GM12878 (cell line): Measurements from ENCODE around the gene MED22. TPM values are rescaled to one million over a fixed set of nuclear protein-coding genes. Genes with fewer than 3 reads are reported as not detected.

Experiments used
- ATAC-seq: fragments of 200-7000 bp; cut with Tn5 transposase; 3 replicates; pipeline ENCODE4 v1.9.1; 2020; ENCODE audit warnings: mild to moderate bottlenecking, moderate library complexity
- BruUV-seq: library from RNA; stranded (reverse); fragments of 400-500 nt; replicated peaks from 2 replicates; lab custom pipeline; 2021; lab: Mats Ljungman, UMichigan
- CTCF ChIA-PET: fragments of 300-600 bp; sonication (Branson Sonifier 250); formaldehyde crosslinking; extraction: SDS; loops from one replicate; lab custom pipeline; 2021; ENCODE audit warnings: inconsistent platforms; lab: Yijun Ruan, JAX
- POLR2A ChIA-PET: fragments of 350-600 bp; formaldehyde crosslinking; extraction: SDS; loops from one replicate; lab custom pipeline; 2021; ENCODE audit warnings: inconsistent platforms; lab: Charles Lee
- RAD21 ChIA-PET: fragments of 300-600 bp; sonication (Branson Sonifier 250); formaldehyde crosslinking; loops from one replicate; lab custom pipeline; 2023; ENCODE audit warnings: antibody characterized with exemption; ENCODE audit not compliant: unreplicated experiment; lab: Charles Lee
- SMC1A ChIA-PET: fragments of 300-600 bp; sonication (Branson Sonifier 250); formaldehyde crosslinking; loops from one replicate; lab custom pipeline; 2023; ENCODE audit not compliant: unreplicated experiment, uncharacterized antibody; lab: Charles Lee
- DNase-seq: peaks from one replicate; pipeline ENCODE4 v3.0.0-alpha.2; 2011; ENCODE audit warnings: low read depth, low spot score
- FAIRE-seq: peaks from 3 replicates; lab custom pipeline; 2011; peaks lifted over from hg19 to GRCh38; lab: Jason Lieb, UNC
- H2AFZ ChIP-seq: 2 replicates; pipeline ENCODE4 v1.6.0; 2011; ENCODE audit warnings: low read depth, low read length, control low read depth; ENCODE audit not compliant: control insufficient read depth
- H3K27ac ChIP-seq: 2 replicates; pipeline ENCODE4 v1.5.1; 2011; ENCODE audit warnings: control low read depth; ENCODE audit not compliant: control insufficient read depth, insufficient read depth
- H3K27me3 ChIP-seq, 2 experiments: replicated peaks in 1 of 2; 2 replicates each; pipeline versions ENCODE4 v1.6.0 to v1.6.1; 2011; ENCODE audit warnings: low read length in 1 of 2; ENCODE audit not compliant: control insufficient read depth in 2 of 2, insufficient read depth in 2 of 2
- H3K36me3 ChIP-seq, 2 experiments: 2 replicates each; pipeline ENCODE4 v1.5.1; 2011; ENCODE audit warnings: low read length in 1 of 2; ENCODE audit not compliant: control insufficient read depth in 2 of 2, insufficient read depth in 2 of 2
- H3K4me1 ChIP-seq: 2 replicates; pipeline ENCODE4 v1.6.1; 2011; ENCODE audit warnings: mild to moderate bottlenecking, low read length, moderate library complexity, mixed read lengths; ENCODE audit not compliant: control insufficient read depth, insufficient read depth
- H3K4me2 ChIP-seq: 2 replicates; pipeline ENCODE4 v1.6.0; 2011; ENCODE audit warnings: control low read depth; ENCODE audit not compliant: control insufficient read depth, insufficient read depth
- H3K4me3 ChIP-seq: fragments of 200-600 bp; sonication (generic); 2 replicates; pipeline ENCODE4 v1.5.1; 2016
- H3K79me2 ChIP-seq: 2 replicates; pipeline ENCODE4 v1.6.0; 2011; ENCODE audit warnings: low read length; ENCODE audit not compliant: control insufficient read depth, insufficient read depth
- H3K9ac ChIP-seq: 2 replicates; pipeline ENCODE4 v1.8.0; 2011; ENCODE audit warnings: low read length, control low read depth, mixed read lengths; ENCODE audit not compliant: control insufficient read depth, insufficient read depth
- H3K9me3 ChIP-seq: replicated peaks from 3 replicates; pipeline ENCODE4 v1.5.1; 2011; ENCODE audit warnings: mild to moderate bottlenecking, low read length; ENCODE audit not compliant: control insufficient read depth, insufficient read depth
- H4K20me1 ChIP-seq: 2 replicates; pipeline ENCODE4 v1.6.0; 2011; ENCODE audit not compliant: control insufficient read depth, insufficient read depth
- MTA3 ChIP-seq: IDR thresholded peaks from 2 replicates; pipeline ENCODE4 v1.6.1; 2012; ENCODE audit warnings: low read length, inconsistent platforms, borderline replicate concordance
- NBN ChIP-seq: fragments of 450-650 bp; IDR thresholded peaks from 2 replicates; pipeline ENCODE4 v1.6.1; 2016
- NFXL1 ChIP-seq: fragments of 450-650 bp; IDR thresholded peaks from 2 replicates; pipeline ENCODE4 v1.6.1; 2017; ENCODE audit warnings: antibody characterized with exemption, mild to moderate bottlenecking, borderline replicate concordance
- NR2C1 ChIP-seq: fragments of 450-650 bp; IDR thresholded peaks from 2 replicates; pipeline ENCODE4 v1.6.1; 2017; ENCODE audit warnings: antibody characterized with exemption, mild to moderate bottlenecking, moderate library complexity
- PAX8 ChIP-seq: fragments of 450-650 bp; IDR thresholded peaks from 2 replicates; pipeline ENCODE4 v1.6.1; 2017; ENCODE audit warnings: mild to moderate bottlenecking, moderate library complexity
- PBX3 ChIP-seq: IDR thresholded peaks from 2 replicates; pipeline ENCODE4 v1.6.1; 2011; ENCODE audit warnings: mild to moderate bottlenecking, low read depth, low read length, moderate library complexity; ENCODE audit not compliant: insufficient replicate concordance
- RCOR1 ChIP-seq: conservative IDR thresholded peaks from 2 replicates; pipeline ENCODE4 v1.6.1; 2012; ENCODE audit warnings: low read depth, low read length, improper control_type of control experiment
- SIX5 ChIP-seq: IDR thresholded peaks from 2 replicates; pipeline ENCODE4 v1.6.1; 2011; ENCODE audit warnings: mild to moderate bottlenecking, low read depth, low read length, moderate library complexity; ENCODE audit not compliant: severe bottlenecking
- WGBS: methylation state at CpG from one replicate; pipeline ENCODE4 v1.1.6; 2016; ENCODE audit warnings: low lambda C conversion rate; ENCODE audit not compliant: insufficient replicate concordance, insufficient coverage; ENCODE audit errors: missing lambda C conversion rate; 5-methylcytosine and 5-hydroxymethylcytosine counted together
- in situ Hi-C: fragments of 300-500 bp; cut with MboI; formaldehyde crosslinking; loops from 9 replicates; pipeline ENCODE4 v1.14.3; 2018; ENCODE audit warnings: mixed read lengths
- intact Hi-C: fragments of 100-400 bp; cut with micrococcal nuclease; formaldehyde crosslinking; loops from one replicate; pipeline ENCODE4 v1.14.2; 2022; ENCODE audit not compliant: unreplicated experiment
- polyA plus RNA-seq, 11 experiments: library from polyadenylated mRNA; depleted of rRNA in 4 of 11; unstranded in 6 of 11; stranded (reverse) in 5 of 11; fragments of >200 nt; fragmentation: Nextera tagmentation in 4 of 11; fragmentation: Illumina TruSeq in 1 of 11; extraction: Ambion mirVana in 4 of 11; extraction: Trizol in 1 of 11; gene quantifications; 1 replicate in 1 of 11; 2 replicates in 10 of 11; pipeline versions ENCODE4 v1.2.1 to v1.2.3, GENCODE V29; 2011 to 2016; ENCODE audit warnings: inconsistent platforms in 2 of 11, missing spikeins in 2 of 11, low read depth in 1 of 11
- total RNA-seq, 4 experiments: library from RNA; depleted of rRNA in 3 of 4; stranded (reverse); fragments of >200 nt in 3 of 4; fragmentation: Illumina TruSeq in 1 of 4; extraction: Trizol in 1 of 4; gene quantifications; 2 replicates each; pipeline versions ENCODE4 v1.2.1 to v1.2.3, GENCODE V29; 2013 to 2021

The MED22 gene
- total and polyA plus RNA-seq, 10 of the 15 experiments (the other 5 are each of a cell fraction or from before 2014, with no cell fraction given), result 1.4 to 42.1 (median 24.6) TPM

GRCh38 chr9:133386338-133386737, 38.4 kb upstream of the MED22 start:
- no peaks in the 10 kb centered on the region for H3K27me3 ChIP-seq
- no peak overlapping the region for H3K9ac ChIP-seq
- in situ Hi-C loops, result no loop called here
- ChIA-PET SMC1A (no interaction called here), POLR2A (no interaction called here), CTCF (interaction anchor here (0.6 to 1.3 kb wide), 2 partner anchors 10 to 110 kb away, joined by 3 read pairs; partner anchors contain the start of gene STKLD1), RAD21 (no interaction called here)
- ATAC-seq (no peak), DNase-seq (no peak), FAIRE-seq (no peak)
- no peaks in the 10 kb centered on the region for H3K36me3 ChIP-seq
- no peaks in the 10 kb centered on the region for H3K79me2 ChIP-seq
- TF ChIP-seq PBX3 (no peak), NBN (no peak), PAX8 (no peak), SIX5 (no peak)
- WGBS, result 46% methylated on average over 13 of the region's 13 CpGs
- no peaks in the 10 kb centered on the region for H3K4me1 ChIP-seq
- H3K27ac ChIP-seq, result no peak overlapping the region
- H3K4me2 ChIP-seq, result no peak overlapping the region
- no peak overlapping the region for H2AFZ ChIP-seq
- H3K9me3 ChIP-seq, result no peaks in the 10 kb centered on the region
- no peak overlapping the region for H3K4me3 ChIP-seq
- BruUV-seq, result no TSS peak
- no peaks in the 10 kb centered on the region for H4K20me1 ChIP-seq
- intact Hi-C loops, result no loop called here

GRCh38 chr9:133385452-133385851, 37.5 kb upstream of the MED22 start:
- ChIA-PET CTCF (no interaction called here), RAD21 (no interaction called here), SMC1A (no interaction called here)

More at GRCh38 chr9:133385452-133385851, 37.5 kb upstream of the MED22 start:
- TF ChIP-seq MTA3, result no peak
- TF ChIP-seq RCOR1, result no peak
- no peak for TF ChIP-seq NR2C1
- no peak for TF ChIP-seq NFXL1
- Histone ChIP-seq H4K20me1 (no peaks in the 10 kb centered on the region), H3K4me1 (no peaks in the 10 kb centered on the region), H2AFZ (no peak overlapping the region), H3K27me3 (no peaks in the 10 kb centered on the region), H3K4me2 (no peak overlapping the region), H3K79me2 (no peaks in the 10 kb centered on the region), H3K36me3 (no peaks in the 10 kb centered on the region), H3K27ac (no peak overlapping the region), H3K4me3 (no peak overlapping the region), H3K9ac (no peak overlapping the region), H3K9me3 (no peaks in the 10 kb centered on the region)
- in situ Hi-C loops (no loop called here), intact Hi-C loops (no loop called here)
- no TSS peak for BruUV-seq
- POLR2A ChIA-PET, result no interaction called here
- no peak for FAIRE-seq
- WGBS, result 34% methylated on average over 14 of the region's 14 CpGs
- no peak for DNase-seq
- ATAC-seq, result no peak
